Coronary artery (tissue), 2 donors: ENCODE results near the gene TTBK2.

Experiments
- DNase-seq: peaks from one replicate; pipeline ENCODE4 v3.0.0-alpha.2; 2017; ENCODE audit warnings: low spot score
- H3K27ac ChIP-seq, 2 donors: fragments of 200-600 bp; sonication (generic); one replicate each; pipeline ENCODE4 v1.5.1; 2016 to 2019
- H3K4me3 ChIP-seq: fragments of 200-600 bp; sonication (generic); 2 replicates; pipeline ENCODE4 v1.5.1; 2016; ENCODE audit warnings: mild to moderate bottlenecking, moderate library complexity
- CTCF ChIP-seq: fragments of 200-600 bp; sonication (generic); IDR thresholded peaks from one replicate; pipeline ENCODE4 v1.5.1; 2019; ENCODE audit warnings: antibody characterized with exemption

The TTBK2 gene

GRCh38 chr15:42693942-42694341, 226.6 kb downstream of the TTBK2 start:
- TF ChIP-seq CTCF, result no peak
- Histone ChIP-seq H3K27ac (no peak overlapping the region), H3K4me3 (no peak overlapping the region)
- DNase-seq, result no peak

GRCh38 chr15:42693496-42693895, 227.1 kb downstream of the TTBK2 start:
- H3K27ac ChIP-seq, result no peak overlapping the region
- no peak for DNase-seq
- TF ChIP-seq CTCF, result no peak
- H3K4me3 ChIP-seq, result no peak overlapping the region

GRCh38 chr15:42692997-42693396, 227.6 kb downstream of the TTBK2 start:
- no peak for TF ChIP-seq CTCF
- Histone ChIP-seq H3K27ac (no peak overlapping the region), H3K4me3 (no peak overlapping the region)
- no peak for DNase-seq

- no peak for DNase-seq
- no peak for TF ChIP-seq CTCF
- Histone ChIP-seq H3K4me3 (no peak overlapping the region), H3K27ac (no peak overlapping the region)
Measured at GRCh38 chr15:42692536-42692935, 228.0 kb downstream of the TTBK2 start.

- DNase-seq, result no peak
- H3K27ac ChIP-seq, result no peak overlapping the region
- no peak for TF ChIP-seq CTCF
- H3K4me3 ChIP-seq, result no peak overlapping the region
Measured at GRCh38 chr15:42691770-42692169, 228.8 kb downstream of the TTBK2 start.

- TF ChIP-seq CTCF, result no peak
- Histone ChIP-seq H3K27ac (no peak overlapping the region), H3K4me3 (no peak overlapping the region)
- DNase-seq, result no peak
Measured at GRCh38 chr15:42691308-42691707, 229.3 kb downstream of the TTBK2 start.
